NCI-H69 (cell line): ENCODE measurements around the gene CHST13.
"Not testable (repeated sequence)": the region's sequence is repeated elsewhere in the genome, so short reads cannot be mapped to it uniquely, and the experiment has no call there.

Experiments used
- DNase-seq: peaks from one replicate; lab custom pipeline; 2025; lab: John Stamatoyannopoulos, UW

CHST13 gene

GRCh38 chr3:126525853-126526667 lies 2.1 kb downstream of the CHST13 start:
- DNase-seq: peak; percentile 5

- no peak for DNase-seq
Observed at GRCh38 chr3:126526668-126527005, 2.7 kb downstream of the CHST13 start.

GRCh38 chr3:126527006-126527405 lies 3.1 kb downstream of the CHST13 start:
- DNase-seq: no peak

GRCh38 chr3:126527455-126528211 lies 3.7 kb downstream of the CHST13 start:
- DNase-seq: no peak

GRCh38 chr3:126528419-126528799 lies 4.5 kb downstream of the CHST13 start:
- DNase-seq: no peak

GRCh38 chr3:126528800-126529541 lies 5.0 kb downstream of the CHST13 start:
- DNase-seq: no peak

GRCh38 chr3:126529585-126530170 lies 5.7 kb downstream of the CHST13 start:
- peak; percentile 72 for DNase-seq

GRCh38 chr3:126530171-126531050 lies 6.5 kb downstream of the CHST13 start:
- DNase-seq: no peak

GRCh38 chr3:126531051-126531330 lies 7.0 kb downstream of the CHST13 start:
- DNase-seq: no peak

- no peak for DNase-seq
Observed at GRCh38 chr3:126533506-126533905, 9.6 kb downstream of the CHST13 start.

GRCh38 chr3:126534716-126535115 lies 10.8 kb downstream of the CHST13 start:
- DNase-seq: not testable (repeated sequence)

GRCh38 chr3:126535636-126536035 lies 11.7 kb downstream of the CHST13 start:
- no peak for DNase-seq

- no peak for DNase-seq
Observed at GRCh38 chr3:126536126-126536525, 12.2 kb downstream of the CHST13 start.

GRCh38 chr3:126537116-126537729 lies 13.3 kb downstream of the CHST13 start:
- peak; percentile 35 for DNase-seq

- DNase-seq: peak; percentile 75
Observed at GRCh38 chr3:126537730-126538281, 13.9 kb downstream of the CHST13 start.

GRCh38 chr3:126538316-126538715 lies 14.4 kb downstream of the CHST13 start:
- DNase-seq: no peak

- no peak for DNase-seq
Observed at GRCh38 chr3:126538966-126539365, 15.0 kb downstream of the CHST13 start.

GRCh38 chr3:126539558-126540250 lies 15.7 kb downstream of the CHST13 start:
- DNase-seq: no peak

- no peak for DNase-seq
Observed at GRCh38 chr3:126540342-126540849, 16.4 kb downstream of the CHST13 start.
